Trophoblast cell (in vitro differentiated cells and primary cell): ENCODE results near the gene EVX2.
A peak's percentile ranks its signal among the peaks of the same experiment; 100 is the strongest.

Experiments used
- DNase-seq, 2 donors: peaks; one replicate each; pipeline ENCODE4 v3.0.0-alpha.2; 2016
- H2AFZ ChIP-seq: 2 replicates; pipeline ENCODE4 v1.6.1; 2013; ENCODE audit warnings: low read length, moderate library complexity, mild to moderate bottlenecking; ENCODE audit not compliant: insufficient read depth, poor library complexity
- H2AK5ac ChIP-seq: 2 replicates; pipeline ENCODE4 v1.6.1; 2013; ENCODE audit warnings: mild to moderate bottlenecking, low read length
- H2BK120ac ChIP-seq: 2 replicates; pipeline ENCODE4 v1.6.1; 2013; ENCODE audit warnings: low read length, mild to moderate bottlenecking, moderate library complexity; ENCODE audit not compliant: insufficient read depth, poor library complexity
- H2BK12ac ChIP-seq: 2 replicates; pipeline ENCODE4 v1.6.1; 2013; ENCODE audit warnings: mild to moderate bottlenecking, low read length, moderate library complexity
- H2BK5ac ChIP-seq: 2 replicates; pipeline ENCODE4 v1.6.1; 2013; ENCODE audit warnings: low read length, low read depth, moderate library complexity, mild to moderate bottlenecking; ENCODE audit not compliant: poor library complexity
- H3K14ac ChIP-seq: 2 replicates; pipeline ENCODE4 v1.6.1; 2013; ENCODE audit warnings: mild to moderate bottlenecking, low read length
- H3K18ac ChIP-seq: 2 replicates; pipeline ENCODE4 v1.6.1; 2013; ENCODE audit warnings: mild to moderate bottlenecking, low read length
- H3K23ac ChIP-seq: 2 replicates; pipeline ENCODE4 v1.6.1; 2013; ENCODE audit warnings: low read length
- H3K27ac ChIP-seq: 2 replicates; pipeline ENCODE4 v1.5.1; 2013; ENCODE audit warnings: low read depth, mild to moderate bottlenecking, inconsistent platforms, low read length, moderate library complexity
- H3K27me3 ChIP-seq: 2 replicates; pipeline ENCODE4 v1.6.1; 2013; ENCODE audit warnings: inconsistent platforms, mild to moderate bottlenecking, low read length, moderate library complexity; ENCODE audit not compliant: insufficient read depth
- H3K36me3 ChIP-seq, 2 experiments: 1 replicate in 1 of 2; 2 replicates in 1 of 2; pipeline ENCODE4 v1.6.1; 2013; ENCODE audit warnings: low read length in 2 of 2, mild to moderate bottlenecking in 2 of 2, moderate library complexity in 1 of 2; ENCODE audit not compliant: insufficient read depth in 2 of 2, control insufficient read depth in 1 of 2
- H3K4ac ChIP-seq: 2 replicates; pipeline ENCODE4 v1.6.1; 2013; ENCODE audit warnings: low read depth, mild to moderate bottlenecking, low read length, moderate library complexity
- H3K4me1 ChIP-seq, 2 experiments: 1 replicate in 1 of 2; 2 replicates in 1 of 2; pipeline ENCODE4 v1.6.1; 2013; ENCODE audit warnings: low read length in 2 of 2, mild to moderate bottlenecking in 2 of 2, moderate library complexity in 1 of 2; ENCODE audit not compliant: insufficient read depth in 2 of 2, control insufficient read depth in 1 of 2
- H3K4me2 ChIP-seq: 2 replicates; pipeline ENCODE4 v1.6.1; 2013; ENCODE audit warnings: inconsistent platforms, mild to moderate bottlenecking, low read length, moderate library complexity
- H3K4me3 ChIP-seq: 2 replicates; pipeline ENCODE4 v1.5.1; 2013; ENCODE audit warnings: mild to moderate bottlenecking, low read depth, low read length, inconsistent platforms
- H3K79me1 ChIP-seq: one replicate; pipeline ENCODE4 v1.6.1; 2013; ENCODE audit warnings: low read length
- H3K79me2 ChIP-seq: 2 replicates; pipeline ENCODE4 v1.6.1; 2013; ENCODE audit warnings: low read length, mild to moderate bottlenecking; ENCODE audit not compliant: control insufficient read depth, insufficient read depth, poor library complexity
- H3K9ac ChIP-seq: 2 replicates; pipeline ENCODE4 v1.6.1; 2013; ENCODE audit warnings: mild to moderate bottlenecking, low read length
- H3K9me3 ChIP-seq: 2 replicates; pipeline ENCODE4 v1.6.1; 2013; ENCODE audit warnings: low read depth, mild to moderate bottlenecking, control low read depth, inconsistent platforms, low read length; ENCODE audit not compliant: insufficient read depth
- H4K12ac ChIP-seq: 2 replicates; pipeline ENCODE4 v1.6.1; 2013; ENCODE audit warnings: low read depth, mild to moderate bottlenecking, low read length, moderate library complexity
- H4K8ac ChIP-seq: 2 replicates; pipeline ENCODE4 v1.6.1; 2013; ENCODE audit warnings: low read depth, mild to moderate bottlenecking, low read length, moderate library complexity
- H4K91ac ChIP-seq: one replicate; pipeline ENCODE4 v1.6.1; 2013; ENCODE audit warnings: low read depth, mild to moderate bottlenecking, low read length, moderate library complexity
- WGBS: extraction: QIAGEN DNeasy Blood & Tissue Kit; methylation state at CpG from one replicate; pipeline ENCODE4 v1.1.7; 2013; ENCODE audit warnings: missing lambda C conversion rate; ENCODE audit not compliant: insufficient read length, insufficient coverage; ENCODE audit errors: extremely low coverage; 5-methylcytosine and 5-hydroxymethylcytosine counted together

Gene EVX2

DNA sequence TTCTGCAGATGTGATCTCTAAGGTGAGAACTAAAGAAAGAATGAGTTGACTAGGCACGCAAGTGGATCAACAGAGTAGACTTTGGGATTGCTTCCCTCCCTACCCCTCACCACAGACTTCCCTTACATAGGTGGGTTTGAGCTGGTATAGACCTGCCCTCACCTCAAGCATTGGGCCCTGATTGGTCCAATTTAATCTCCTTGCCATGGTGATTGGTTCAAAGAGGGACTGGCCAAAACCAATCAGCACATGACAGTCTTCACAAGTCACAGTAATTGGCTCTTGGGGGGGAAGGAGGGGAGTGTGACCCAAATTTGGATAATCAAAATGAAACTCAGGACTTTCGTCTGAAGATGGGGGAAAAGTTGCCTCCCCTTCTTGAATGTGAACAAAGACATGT, 45.1 kb downstream of the EVX2 start:
- DNase-seq: no peak
- no peak overlapping the region for H2AFZ ChIP-seq
- H3K23ac ChIP-seq: no peak overlapping the region
- H3K9me3 ChIP-seq: peaks cover 1% of the 10 kb centered on the region
- no peak overlapping the region for H4K91ac ChIP-seq
- H3K14ac ChIP-seq: no peak overlapping the region
- no peak overlapping the region for H2BK5ac ChIP-seq
- no CpG with 5 or more reads among the region's 2 CpGs for WGBS
- peak overlapping the region; percentile 30 for H2BK12ac ChIP-seq
- no peak overlapping the region for H3K9ac ChIP-seq
- no peak overlapping the region for H4K8ac ChIP-seq
- H2AK5ac ChIP-seq: peak overlapping the region; percentile 35
- no peak overlapping the region for H3K18ac ChIP-seq
- H3K27ac ChIP-seq: no peak overlapping the region
- H2BK120ac ChIP-seq: no peak overlapping the region
- no peaks in the 10 kb centered on the region for H3K27me3 ChIP-seq
- H3K4me2 ChIP-seq: no peak overlapping the region
- H4K12ac ChIP-seq: no peak overlapping the region
- no peaks in the 10 kb centered on the region for H3K79me2 ChIP-seq
- no peak overlapping the region for H3K4ac ChIP-seq
- H3K36me3 ChIP-seq: no peaks in the 10 kb centered on the region
- peaks cover 3% of the 10 kb centered on the region for H3K79me1 ChIP-seq
- H3K4me3 ChIP-seq: no peak overlapping the region
- H3K4me1 ChIP-seq: peaks cover 0 to 2% of the 10 kb centered on the region in 2 experiments

DNA sequence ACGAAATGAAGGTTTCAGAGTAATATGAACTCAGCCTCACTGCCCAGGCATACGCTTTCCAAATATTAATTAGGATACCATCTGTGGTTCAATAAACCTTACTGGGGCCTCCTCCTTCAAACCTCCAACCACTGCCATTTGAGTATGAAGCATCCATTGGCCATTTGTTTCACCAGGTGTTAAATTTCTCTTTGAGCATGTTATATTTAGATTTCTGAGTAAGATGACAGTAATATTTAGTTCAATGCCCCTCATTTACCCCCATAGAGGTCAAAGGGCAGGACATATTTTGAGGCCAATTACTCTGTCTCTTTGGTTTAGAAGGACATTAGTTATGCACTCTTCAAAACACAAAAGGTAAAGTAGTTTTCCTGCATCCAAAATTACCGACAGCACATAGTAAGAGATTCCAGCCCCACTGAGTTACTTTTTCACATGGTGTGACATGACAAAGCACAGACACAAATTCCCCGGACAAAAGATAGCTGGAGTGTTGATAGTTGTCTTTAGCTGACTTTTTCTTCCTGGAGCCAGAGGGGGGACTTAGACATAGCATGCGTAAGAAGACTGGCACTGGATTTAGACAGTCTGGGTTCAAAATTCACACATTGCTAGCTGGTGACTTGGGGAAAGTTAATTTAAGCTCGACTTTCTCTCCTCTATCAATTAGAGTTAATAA, 48.6 kb downstream of the EVX2 start:
- H3K36me3 ChIP-seq: no peaks in the 10 kb centered on the region
- H3K4me3 ChIP-seq: no peak overlapping the region
- no peak overlapping the region for H4K12ac ChIP-seq
- no peaks in the 10 kb centered on the region for H3K9me3 ChIP-seq
- no peak overlapping the region for H2AFZ ChIP-seq
- no CpG with 5 or more reads among the region's 6 CpGs for WGBS
- H3K18ac ChIP-seq: no peak overlapping the region
- no peaks in the 10 kb centered on the region for H3K79me2 ChIP-seq
- H4K91ac ChIP-seq: no peak overlapping the region
- no peak overlapping the region for H2BK12ac ChIP-seq
- H3K4me1 ChIP-seq: peaks cover 0 to 2% of the 10 kb centered on the region in 2 experiments
- H2BK5ac ChIP-seq: peak overlapping the region; percentile 40
- DNase-seq: no peak
- H2BK120ac ChIP-seq: no peak overlapping the region
- peaks cover 3% of the 10 kb centered on the region for H3K79me1 ChIP-seq
- no peak overlapping the region for H3K14ac ChIP-seq
- H3K27me3 ChIP-seq: no peaks in the 10 kb centered on the region
- no peak overlapping the region for H3K9ac ChIP-seq
- H2AK5ac ChIP-seq: no peak overlapping the region
- peak overlapping the region; percentile 58 for H3K27ac ChIP-seq
- H3K23ac ChIP-seq: no peak overlapping the region
- H3K4ac ChIP-seq: no peak overlapping the region
- H4K8ac ChIP-seq: no peak overlapping the region
- H3K4me2 ChIP-seq: no peak overlapping the region

DNA sequence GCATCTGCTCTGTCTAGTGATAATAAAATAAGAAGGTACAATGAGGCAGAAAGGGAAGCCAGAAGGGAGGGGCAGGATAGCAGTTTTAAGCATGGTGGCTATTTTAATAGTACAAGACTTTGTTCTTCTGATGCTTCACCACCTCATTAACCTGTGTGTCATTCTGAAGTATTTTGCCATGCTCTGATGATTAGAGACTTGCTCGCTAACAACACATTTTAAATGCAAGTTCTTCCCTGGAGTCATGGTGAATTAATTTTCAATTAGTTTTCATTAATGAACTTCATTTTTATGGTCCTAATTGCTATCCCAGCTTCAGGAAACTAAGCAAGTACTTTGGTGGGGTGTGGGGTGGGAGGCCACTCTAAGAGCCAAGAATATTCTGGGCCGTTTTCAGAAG, 56.0 kb downstream of the EVX2 start:
- H3K14ac ChIP-seq: no peak overlapping the region
- no peak overlapping the region for H4K91ac ChIP-seq
- no peak overlapping the region for H3K4me3 ChIP-seq
- DNase-seq: no peak
- H3K79me1 ChIP-seq: no peaks in the 10 kb centered on the region
- no peaks in the 10 kb centered on the region for H3K27me3 ChIP-seq
- no peak overlapping the region for H2AK5ac ChIP-seq
- no peak overlapping the region for H2BK12ac ChIP-seq
- H3K9me3 ChIP-seq: no peaks in the 10 kb centered on the region
- H2BK5ac ChIP-seq: no peak overlapping the region
- H2BK120ac ChIP-seq: no peak overlapping the region
- no peak overlapping the region for H3K4me2 ChIP-seq
- H3K4me1 ChIP-seq: no peaks in the 10 kb centered on the region
- no peak overlapping the region for H3K27ac ChIP-seq
- no peak overlapping the region for H2AFZ ChIP-seq
- H4K8ac ChIP-seq: no peak overlapping the region
- no peak overlapping the region for H3K9ac ChIP-seq
- H3K79me2 ChIP-seq: no peaks in the 10 kb centered on the region
- WGBS: no CpG with 5 or more reads among the region's 2 CpGs
- H4K12ac ChIP-seq: no peak overlapping the region
- H3K18ac ChIP-seq: no peak overlapping the region
- H3K36me3 ChIP-seq: no peaks in the 10 kb centered on the region
- no peak overlapping the region for H3K4ac ChIP-seq
- H3K23ac ChIP-seq: no peak overlapping the region
